ENCODE data around the gene GINS1.

GRCh38 chr20:25477014-25477882 lies 69.8 kb downstream of the GINS1 start:
- TF ChIP-seq YY1 (IDR thresholded peaks at IDR 0.05; ENCODE audit: insufficient read depth, insufficient read length): no peak
- no peak for TF ChIP-seq ZNF274 (IDR thresholded peaks at IDR 0.05; ENCODE audit: low read depth, low read length)
- TF ChIP-seq SUZ12 (IDR thresholded peaks at IDR 0.05; ENCODE audit: extremely low read depth, insufficient read depth, insufficient read length): no peak
